ENCODE results near the gene DOCK7.
"Not testable (repeated sequence)": the region's sequence is repeated elsewhere in the genome, so short reads cannot be mapped to it uniquely, and the experiment has no call there.

The DOCK7 gene

GRCh38 chr1:62687903-62688686, at the start of gene DOCK7:
TSS of gene DOCK7 (minus strand) at chr1:62688386. CDS start at chr1:62688264, 122 bp downstream.
- peak; percentile 52 for DNase-seq

GRCh38 chr1:62735491-62736171, 47.4 kb upstream of the DOCK7 start:
- DNase-seq = no peak

GRCh38 chr1:62732331-62732730, 44.1 kb upstream of the DOCK7 start:
- no peak for DNase-seq

GRCh38 chr1:62728963-62729362, 40.8 kb upstream of the DOCK7 start:
- DNase-seq = no peak

GRCh38 chr1:62727656-62728407, 39.6 kb upstream of the DOCK7 start:
- no peak for DNase-seq

- no peak for DNase-seq
These were observed 37.8 kb upstream of the DOCK7 start for GRCh38 chr1:62726011-62726442.

GRCh38 chr1:62725255-62725654, 37.1 kb upstream of the DOCK7 start:
- no peak for DNase-seq

GRCh38 chr1:62724430-62724829, 36.2 kb upstream of the DOCK7 start:
- no peak for DNase-seq

- DNase-seq = no peak
These were observed 35.7 kb upstream of the DOCK7 start for GRCh38 chr1:62723883-62724282.

GRCh38 chr1:62722796-62723195, 34.6 kb upstream of the DOCK7 start:
- no peak for DNase-seq

- DNase-seq = no peak
These were observed 32.9 kb upstream of the DOCK7 start for GRCh38 chr1:62720946-62721554.

- DNase-seq = not testable (repeated sequence)
These were observed 30.2 kb upstream of the DOCK7 start for GRCh38 chr1:62718400-62718799.

- no peak for DNase-seq
These were observed 29.3 kb upstream of the DOCK7 start for GRCh38 chr1:62717483-62717882.

GRCh38 chr1:62716397-62716796, 28.2 kb upstream of the DOCK7 start:
- no peak for DNase-seq

GRCh38 chr1:62712336-62713243, 24.4 kb upstream of the DOCK7 start:
- DNase-seq = no peak

- no peak for DNase-seq
These were observed 19.5 kb upstream of the DOCK7 start for GRCh38 chr1:62707744-62708120.

- no peak for DNase-seq
These were observed 19.0 kb upstream of the DOCK7 start for GRCh38 chr1:62706985-62707743.

GRCh38 chr1:62698161-62698560, 10.0 kb upstream of the DOCK7 start:
- DNase-seq = not testable (repeated sequence)

GRCh38 chr1:62694479-62694878, 6.3 kb upstream of the DOCK7 start:
- not testable (repeated sequence) for DNase-seq

- no peak for DNase-seq
These were observed 4.9 kb upstream of the DOCK7 start for GRCh38 chr1:62693123-62693522.
